Activated T-helper 9 cell treated with anti-CD3 and anti-CD28 coated beads, Interleukin-2, amount 50 U/mL, for 16 hours (primary cell): ENCODE measurements around the gene NLRP4.
"Not testable (repeated sequence)": the region's sequence is repeated elsewhere in the genome, so short reads cannot be mapped to it uniquely, and the experiment has no call there.

Experiments
- DNase-seq: peaks from one replicate; pipeline ENCODE4 v3.0.0-alpha.2; 2020; ENCODE audit warnings: low read depth

Gene NLRP4

DNA sequence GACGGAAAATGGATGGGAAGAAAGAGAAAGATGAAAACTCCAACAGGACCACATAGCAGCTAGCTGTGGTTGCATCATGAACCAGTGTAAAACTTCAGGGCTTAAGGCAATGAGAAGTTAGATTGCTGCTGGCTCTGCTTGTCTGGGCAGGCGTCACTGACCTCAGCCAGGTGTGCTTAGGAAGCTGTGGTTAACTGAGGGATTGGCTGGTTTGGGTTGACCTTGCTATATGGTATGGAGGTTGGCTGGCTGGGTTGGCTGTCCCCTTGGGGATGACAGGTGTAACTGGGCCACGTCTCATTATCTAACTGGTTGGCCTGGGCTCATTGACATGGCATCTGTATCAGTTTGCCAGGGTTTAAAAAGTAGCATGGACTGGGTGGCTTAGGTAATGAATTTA, 40.9 kb downstream of the NLRP4 start:
- no peak for DNase-seq

DNA sequence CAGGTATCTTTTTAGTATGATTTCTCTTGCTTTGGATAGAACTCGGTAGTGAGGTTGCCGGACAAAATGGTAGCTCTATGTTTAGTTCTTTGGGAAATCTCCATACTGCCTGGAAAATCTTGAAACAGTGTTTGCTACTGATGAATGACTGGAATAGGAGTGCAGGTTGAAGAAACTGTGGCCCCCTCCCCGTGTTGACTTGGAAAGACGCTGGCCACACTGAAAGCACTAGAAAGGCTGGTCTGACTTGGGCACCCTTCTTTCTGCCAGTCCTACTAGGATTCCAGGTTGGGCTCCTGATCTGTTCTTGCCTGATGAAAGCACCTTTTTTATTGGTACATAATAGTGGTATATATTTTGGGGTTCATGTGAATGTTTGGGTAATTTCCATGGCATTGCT, 46.3 kb downstream of the NLRP4 start:
- DNase-seq = no peak

DNA sequence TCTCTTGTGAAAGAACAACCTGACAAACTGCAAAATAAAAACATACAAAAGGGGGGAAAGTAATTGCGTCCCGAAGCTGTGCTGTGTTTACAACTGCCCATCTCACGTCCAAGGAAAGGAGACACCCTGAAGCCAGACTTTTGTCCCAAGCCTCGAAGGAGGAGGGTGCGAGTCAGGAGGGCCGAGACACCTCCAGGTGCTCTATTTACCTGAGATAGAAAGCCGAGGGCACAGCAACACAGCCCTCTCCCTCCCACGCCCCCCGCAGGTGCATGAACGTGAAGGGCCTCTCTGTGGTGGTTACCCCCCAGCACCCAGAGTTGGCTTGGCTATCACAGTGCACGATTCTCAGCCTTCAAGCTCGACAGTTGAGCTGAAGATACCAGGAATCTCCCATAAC, 62.6 kb downstream of the NLRP4 start:
- no peak for DNase-seq

DNA sequence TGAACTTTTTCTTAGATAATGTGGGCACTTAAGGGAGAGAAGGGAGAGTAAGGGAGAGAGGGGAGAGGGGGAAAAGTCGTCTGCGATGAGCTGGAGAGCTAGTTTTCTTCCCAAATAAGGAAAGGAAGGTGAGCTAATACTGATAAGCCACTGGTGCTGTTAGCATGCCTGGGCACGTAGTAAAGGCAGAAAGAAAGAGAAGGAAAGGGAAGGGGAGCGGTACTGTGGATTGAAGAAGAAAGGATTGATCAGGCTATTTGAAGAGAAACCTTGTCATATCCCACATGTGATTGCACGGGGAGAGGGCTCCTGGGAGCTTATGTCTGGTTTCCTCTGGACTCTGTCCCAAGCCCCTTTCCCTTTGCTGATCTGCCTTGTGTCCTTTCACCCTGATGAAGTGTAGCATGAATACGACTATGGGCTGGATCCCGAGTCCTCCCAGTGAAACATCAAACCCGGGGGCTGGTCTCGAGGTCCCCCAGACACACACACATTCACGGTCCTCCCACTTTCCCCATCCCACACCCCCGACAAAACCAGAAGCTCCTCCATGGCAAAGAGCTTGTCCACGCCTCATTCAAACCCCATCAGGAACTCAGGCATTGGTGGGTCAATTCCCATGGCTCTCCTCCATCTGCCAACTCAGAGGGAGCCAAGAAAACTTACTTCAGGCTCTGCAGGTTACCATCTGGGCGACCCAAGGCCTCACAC, 65.2 kb downstream of the NLRP4 start:
- DNase-seq = no peak

DNA sequence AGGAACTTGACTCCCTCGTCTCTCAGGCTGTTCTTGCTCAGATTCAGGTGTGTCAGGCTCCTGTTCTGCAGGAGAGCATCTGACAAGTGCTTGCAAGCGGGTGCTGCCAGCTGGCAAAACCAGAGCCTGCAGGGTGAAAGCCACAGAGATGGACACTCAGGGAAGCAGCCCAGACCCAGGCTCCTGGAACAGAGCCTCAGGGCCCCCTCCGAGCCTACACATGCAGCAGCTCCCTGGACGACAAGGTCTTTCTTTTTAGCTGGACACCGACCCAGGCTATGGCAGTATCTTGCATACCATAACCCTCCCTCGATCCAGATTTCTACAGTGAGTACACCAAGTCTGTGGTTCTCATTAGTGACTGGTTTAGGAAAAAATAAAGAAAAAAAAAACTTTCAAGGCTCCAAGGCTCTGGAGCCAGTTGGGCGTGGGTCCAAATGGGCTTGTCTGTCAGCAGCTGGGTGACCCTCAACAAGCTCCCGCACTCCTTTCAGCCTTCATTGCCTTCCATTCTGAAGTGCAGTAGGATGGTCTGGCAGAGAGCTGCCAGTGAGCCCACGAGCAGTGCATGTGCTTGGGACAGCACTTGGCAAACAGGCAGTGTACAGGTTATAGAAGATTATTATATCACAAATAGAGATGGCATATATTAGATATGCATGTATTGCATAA, 65.9 kb downstream of the NLRP4 start:
- no peak for DNase-seq

DNA sequence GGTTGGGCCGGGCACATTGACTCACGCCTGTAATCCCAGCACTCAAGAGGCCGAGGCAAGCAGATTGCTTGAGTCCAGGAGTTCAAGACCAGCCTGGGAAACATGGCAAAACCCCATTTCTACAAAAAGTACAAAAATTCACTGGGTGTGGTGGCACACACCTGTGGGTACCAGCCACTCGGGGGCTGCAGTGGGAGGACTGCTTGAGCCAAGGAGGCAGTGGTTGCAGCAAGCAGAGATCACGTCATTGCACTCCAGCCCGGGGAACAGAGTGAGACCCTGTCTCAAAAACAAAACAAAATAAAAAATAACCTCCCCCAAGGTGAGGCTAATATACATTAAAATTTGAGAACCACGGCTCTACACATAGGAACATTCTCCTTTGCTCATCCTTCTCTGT, 70.9 kb downstream of the NLRP4 start:
- DNase-seq = no peak

DNA sequence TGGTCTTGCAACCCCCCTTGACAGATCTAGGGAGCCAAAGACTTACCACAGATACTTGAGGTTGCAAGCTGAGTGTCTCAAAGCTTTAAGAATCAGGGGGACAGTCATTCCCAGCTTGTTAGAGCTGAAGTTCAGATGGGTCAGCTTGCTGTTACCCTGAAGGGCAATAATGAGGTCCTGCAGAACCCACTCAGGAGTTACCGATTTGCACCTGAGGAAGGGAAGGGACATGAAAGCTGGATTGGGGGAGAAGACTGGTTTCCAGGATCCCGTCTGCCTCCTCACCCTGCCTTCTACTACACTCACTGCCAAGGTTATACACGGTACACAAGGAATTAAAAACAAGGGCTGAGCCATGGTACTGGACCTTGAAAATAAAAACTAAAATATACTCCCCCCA, 71.4 kb downstream of the NLRP4 start:
- DNase-seq = no peak

DNA sequence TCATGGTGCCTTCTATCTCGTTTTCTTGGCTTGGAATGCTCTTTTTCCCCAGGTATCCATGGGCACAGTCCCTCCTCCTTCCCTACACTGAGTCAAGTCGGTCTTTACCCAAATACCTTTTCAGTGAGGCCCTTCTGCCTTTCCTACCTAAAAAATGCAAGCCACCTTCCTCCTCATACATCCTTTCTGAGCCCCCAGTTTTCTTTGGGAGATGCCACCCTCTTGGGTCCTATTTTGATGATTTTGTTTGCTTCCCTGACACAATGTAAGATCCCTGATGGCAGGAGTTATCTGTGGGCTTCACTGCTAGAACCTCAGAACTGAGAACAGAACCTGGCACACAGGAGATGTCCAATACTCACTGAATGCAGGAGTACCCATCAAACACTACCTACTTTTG, 73.5 kb downstream of the NLRP4 start:
- DNase-seq = no peak

DNA sequence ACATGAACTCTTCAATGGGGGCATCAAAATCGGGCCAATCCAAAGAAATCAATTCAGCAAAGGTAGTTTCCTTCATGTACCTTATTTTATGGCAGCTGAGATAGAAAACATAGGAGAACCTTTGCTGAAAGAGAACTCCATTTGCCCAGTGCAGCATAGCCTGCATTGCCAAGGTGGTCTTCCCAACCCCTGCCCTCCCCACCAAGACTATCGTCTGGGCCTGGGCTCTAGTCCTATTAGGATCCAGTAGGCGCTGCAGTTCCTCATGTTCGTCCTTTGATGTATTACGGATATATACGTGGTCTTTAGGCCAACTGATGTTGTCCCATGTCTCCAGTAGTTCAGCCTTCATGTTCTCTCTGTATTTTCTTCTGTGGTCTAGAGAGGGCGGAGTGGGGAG, 76.6 kb downstream of the NLRP4 start:
- DNase-seq = no peak

DNA sequence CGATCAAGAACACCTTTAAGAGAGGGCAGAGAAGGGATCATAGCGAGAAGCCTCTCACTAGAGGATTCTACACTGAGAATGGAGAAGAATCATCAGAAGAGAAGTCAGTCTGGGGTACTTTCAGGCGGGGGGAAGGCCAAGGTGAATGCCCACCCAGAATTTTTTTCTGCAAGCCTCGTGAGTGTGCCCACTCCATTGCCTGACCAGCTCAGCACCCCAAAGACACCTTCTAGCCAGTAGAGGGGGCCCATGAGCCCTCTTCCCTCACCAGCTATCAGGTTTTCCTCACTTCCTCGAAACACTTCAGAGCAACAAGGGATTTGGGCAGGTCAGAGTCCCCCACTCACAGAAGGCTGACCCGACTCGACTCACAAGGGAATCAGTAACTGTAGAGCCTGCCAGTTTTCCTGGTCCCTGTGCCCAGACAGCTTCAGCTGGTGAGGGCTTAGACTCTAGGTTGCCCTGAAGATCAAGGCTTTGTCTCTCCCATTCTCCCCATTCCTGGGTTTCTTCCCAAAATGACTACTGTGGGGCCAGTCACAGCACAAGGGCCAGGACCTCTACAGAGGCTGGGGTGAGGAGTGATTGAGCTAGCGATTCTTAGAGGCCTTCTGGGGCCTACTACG, 77.4 kb downstream of the NLRP4 start:
- DNase-seq = no peak

DNA sequence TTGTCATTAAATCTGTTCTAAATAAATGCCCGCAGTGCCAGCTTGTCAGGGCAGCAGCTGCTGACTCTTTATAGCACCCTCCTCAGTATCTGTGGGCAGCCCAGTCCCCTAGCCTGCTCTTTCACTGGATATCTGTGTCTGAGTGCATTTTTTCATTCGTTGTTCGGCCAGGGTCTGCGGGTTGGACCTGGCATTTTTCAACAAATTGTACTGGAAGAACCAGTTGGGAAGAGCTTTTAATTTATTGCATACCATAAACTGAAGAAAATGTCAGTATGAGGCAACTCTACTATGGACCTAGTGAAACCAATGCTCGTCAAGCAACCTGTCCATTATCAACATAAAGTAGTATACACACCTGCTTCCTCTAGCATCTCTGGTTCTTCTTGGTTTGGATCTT, 87.2 kb downstream of the NLRP4 start:
- DNase-seq = no peak

DNA sequence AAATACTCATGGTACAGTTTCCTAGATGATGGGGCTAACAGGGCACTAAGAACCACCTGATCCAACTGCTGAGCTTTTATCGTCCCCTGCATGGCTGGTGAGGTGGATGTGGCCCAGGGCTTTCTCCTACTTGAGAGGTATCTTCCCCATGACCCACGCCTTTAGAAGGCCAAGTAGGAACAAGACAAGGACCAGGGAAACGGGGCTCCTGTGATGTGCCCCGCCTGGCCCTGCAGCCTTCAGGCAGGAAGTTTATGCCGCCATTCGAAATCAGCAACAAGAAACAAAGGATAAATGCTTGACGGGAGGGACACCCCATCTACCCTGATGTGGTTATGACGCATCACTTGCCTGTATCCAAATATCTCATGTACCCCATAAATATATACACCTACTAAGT, 91.7 kb downstream of the NLRP4 start:
- no peak for DNase-seq

DNA sequence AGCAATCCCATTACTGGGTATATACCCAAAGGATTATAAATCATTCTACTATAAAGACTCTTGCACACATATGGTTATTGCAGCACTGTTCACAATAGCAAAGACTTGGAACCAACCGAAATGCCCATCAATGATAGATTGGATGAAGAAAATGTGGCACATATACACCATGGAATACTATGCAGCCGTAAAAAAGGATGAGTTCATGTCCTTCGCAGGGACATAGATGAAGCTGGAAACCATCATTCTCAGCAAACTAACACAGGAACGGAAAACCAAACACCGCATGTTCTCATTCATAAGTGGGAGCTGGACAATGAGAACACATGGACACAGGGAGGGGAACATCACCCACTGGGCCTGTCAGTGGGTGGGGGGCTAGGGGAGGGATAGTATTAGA, 92.9 kb downstream of the NLRP4 start:
- DNase-seq = not testable (repeated sequence)

DNA sequence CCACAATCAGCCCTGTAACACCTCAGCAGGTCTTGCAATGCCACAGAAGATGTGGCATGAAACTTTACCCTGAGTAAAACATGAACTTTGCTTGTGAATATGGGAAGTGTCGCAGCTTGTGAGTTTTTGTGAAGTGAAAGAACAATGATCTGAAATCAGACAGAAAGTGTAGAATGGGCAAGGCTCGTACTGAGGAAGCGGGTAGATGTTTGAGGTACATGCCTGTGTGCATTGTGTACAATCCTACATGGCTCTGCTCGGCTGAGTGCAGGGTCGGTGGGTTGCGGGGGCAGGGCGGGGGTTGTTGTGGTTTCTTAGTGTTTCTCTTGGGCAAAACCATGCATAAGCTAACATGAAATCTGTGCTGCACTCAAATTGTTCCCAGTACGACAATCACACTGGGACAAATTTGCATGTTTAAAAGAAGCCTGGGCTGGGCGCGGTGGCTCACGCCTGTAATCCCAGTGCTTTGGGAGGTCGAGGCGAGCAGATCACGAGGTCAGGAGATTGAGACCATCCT, 94.7 kb downstream of the NLRP4 start:
- DNase-seq = no peak
